ENCODE data around the gene CLK2. TPM values are rescaled to one million over a fixed set of nuclear protein-coding genes. Genes with fewer than 3 reads are reported as not detected.
A peak's percentile ranks its signal among the peaks of the same experiment; 100 is the strongest.

The CLK2 gene
- total and polyA plus RNA-seq, 2 of the 13 experiments (the other 11 are each of a cell fraction or from before 2014, with no cell fraction given), result 20.1 to 73.5 TPM

- peak; percentile 48; the same call in 1 of the 2 replicates for TF ChIP-seq FOXP4 (CRISPR knock-in tag; IDR thresholded peaks at IDR 0.05)
- TF ChIP-seq, protein P1, sequence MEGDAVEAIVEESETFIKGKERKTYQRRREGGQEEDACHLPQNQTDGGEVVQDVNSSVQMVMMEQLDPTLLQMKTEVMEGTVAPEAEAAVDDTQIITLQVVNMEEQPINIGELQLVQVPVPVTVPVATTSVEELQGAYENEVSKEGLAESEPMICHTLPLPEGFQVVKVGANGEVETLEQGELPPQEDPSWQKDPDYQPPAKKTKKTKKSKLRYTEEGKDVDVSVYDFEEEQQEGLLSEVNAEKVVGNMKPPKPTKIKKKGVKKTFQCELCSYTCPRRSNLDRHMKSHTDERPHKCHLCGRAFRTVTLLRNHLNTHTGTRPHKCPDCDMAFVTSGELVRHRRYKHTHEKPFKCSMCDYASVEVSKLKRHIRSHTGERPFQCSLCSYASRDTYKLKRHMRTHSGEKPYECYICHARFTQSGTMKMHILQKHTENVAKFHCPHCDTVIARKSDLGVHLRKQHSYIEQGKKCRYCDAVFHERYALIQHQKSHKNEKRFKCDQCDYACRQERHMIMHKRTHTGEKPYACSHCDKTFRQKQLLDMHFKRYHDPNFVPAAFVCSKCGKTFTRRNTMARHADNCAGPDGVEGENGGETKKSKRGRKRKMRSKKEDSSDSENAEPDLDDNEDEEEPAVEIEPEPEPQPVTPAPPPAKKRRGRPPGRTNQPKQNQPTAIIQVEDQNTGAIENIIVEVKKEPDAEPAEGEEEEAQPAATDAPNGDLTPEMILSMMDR (CRISPR knock-in tag; IDR thresholded peaks at IDR 0.05), result no peak; the same call in 1 of the 2 replicates
- peak; percentile 68; the same call in 1 of the 2 replicates for TF ChIP-seq ELF3 (CRISPR knock-in tag; IDR thresholded peaks at IDR 0.05)
- TF ChIP-seq CENPT (CRISPR knock-in tag; IDR thresholded peaks at IDR 0.05; ENCODE audit: low read depth), result 0 out of 2 replicates have a peak, but pooled peaks have one; percentile 19
- TF ChIP-seq ZNF569 (CRISPR knock-in tag; IDR thresholded peaks at IDR 0.05; ENCODE audit: borderline replicate concordance), result no peak
- TF ChIP-seq NR2C2 (CRISPR knock-in tag; IDR thresholded peaks at IDR 0.05; ENCODE audit: borderline replicate concordance), result peak; percentile 96
- peak; percentile 97 for TF ChIP-seq NFYB (CRISPR knock-in tag; IDR thresholded peaks at IDR 0.05)
- no peak for TF ChIP-seq ZKSCAN1 (IDR thresholded peaks at IDR 0.05; ENCODE audit: low read length)
- no peak for TF ChIP-seq SRF (IDR thresholded peaks at IDR 0.05; ENCODE audit: low read depth, low read length)
- peak; percentile 43; the same call in 1 of the 2 replicates for TF ChIP-seq ZNF160 (CRISPR knock-in tag; IDR thresholded peaks at IDR 0.05)
- peak; percentile 20; the same call in 1 of the 2 replicates for TF ChIP-seq HNF4A (CRISPR knock-in tag; IDR thresholded peaks at IDR 0.05)
- peak; percentile 34; the same call in 1 of the 2 replicates for TF ChIP-seq ZNF350 (CRISPR knock-in tag; IDR thresholded peaks at IDR 0.05; ENCODE audit: borderline replicate concordance, low read depth)
- TF ChIP-seq, protein P2, sequence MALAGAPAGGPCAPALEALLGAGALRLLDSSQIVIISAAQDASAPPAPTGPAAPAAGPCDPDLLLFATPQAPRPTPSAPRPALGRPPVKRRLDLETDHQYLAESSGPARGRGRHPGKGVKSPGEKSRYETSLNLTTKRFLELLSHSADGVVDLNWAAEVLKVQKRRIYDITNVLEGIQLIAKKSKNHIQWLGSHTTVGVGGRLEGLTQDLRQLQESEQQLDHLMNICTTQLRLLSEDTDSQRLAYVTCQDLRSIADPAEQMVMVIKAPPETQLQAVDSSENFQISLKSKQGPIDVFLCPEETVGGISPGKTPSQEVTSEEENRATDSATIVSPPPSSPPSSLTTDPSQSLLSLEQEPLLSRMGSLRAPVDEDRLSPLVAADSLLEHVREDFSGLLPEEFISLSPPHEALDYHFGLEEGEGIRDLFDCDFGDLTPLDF (CRISPR knock-in tag; IDR thresholded peaks at IDR 0.05), result peak; percentile 94
- TF ChIP-seq ZNF331 (CRISPR knock-in tag; IDR thresholded peaks at IDR 0.05), result peak; percentile 8; the same call in 1 of the 2 replicates
- TF ChIP-seq IKZF5 (CRISPR knock-in tag; IDR thresholded peaks at IDR 0.05), result 0 out of 2 replicates have a peak, but pooled peaks have one; percentile 38
- no peak for TF ChIP-seq SOX13 (IDR thresholded peaks at IDR 0.05)
- TF ChIP-seq SOX13 (CRISPR knock-in tag; conservative IDR thresholded peaks at IDR 0.05 in 1 of 2, IDR thresholded peaks at IDR 0.05 in 1 of 2), result peak in 1 of 2 experiments; percentile 7; a peak in 1 of 4 replicates
- TF ChIP-seq NR2F1 (CRISPR knock-in tag; IDR thresholded peaks at IDR 0.05), result no peak
- no peak for TF ChIP-seq ZNF382 (CRISPR knock-in tag; IDR thresholded peaks at IDR 0.05; ENCODE audit: borderline replicate concordance)
- peak; percentile 77 for TF ChIP-seq SP2 (CRISPR knock-in tag; IDR thresholded peaks at IDR 0.05)
- peak; percentile 36; the same call in 1 of the 2 replicates for TF ChIP-seq ZNF737 (CRISPR knock-in tag; IDR thresholded peaks at IDR 0.05; ENCODE audit: borderline replicate concordance)
- peak; percentile 59 for TF ChIP-seq HNRNPLL (IDR thresholded peaks at IDR 0.05; ENCODE audit: low read depth, low read length, poor library complexity, severe bottlenecking)
Observed at GRCh38 chr1:155308493-155309422, 35.5 kb upstream of the CLK2 start, which contains the start of gene FDPS (continued).

All from HepG2 (cell line).